Measurements from ENCODE around the gene RAB31.
"Not testable (repeated sequence)": the region's sequence is repeated elsewhere in the genome, so short reads cannot be mapped to it uniquely, and the experiment has no call there.

Gene RAB31

DNA sequence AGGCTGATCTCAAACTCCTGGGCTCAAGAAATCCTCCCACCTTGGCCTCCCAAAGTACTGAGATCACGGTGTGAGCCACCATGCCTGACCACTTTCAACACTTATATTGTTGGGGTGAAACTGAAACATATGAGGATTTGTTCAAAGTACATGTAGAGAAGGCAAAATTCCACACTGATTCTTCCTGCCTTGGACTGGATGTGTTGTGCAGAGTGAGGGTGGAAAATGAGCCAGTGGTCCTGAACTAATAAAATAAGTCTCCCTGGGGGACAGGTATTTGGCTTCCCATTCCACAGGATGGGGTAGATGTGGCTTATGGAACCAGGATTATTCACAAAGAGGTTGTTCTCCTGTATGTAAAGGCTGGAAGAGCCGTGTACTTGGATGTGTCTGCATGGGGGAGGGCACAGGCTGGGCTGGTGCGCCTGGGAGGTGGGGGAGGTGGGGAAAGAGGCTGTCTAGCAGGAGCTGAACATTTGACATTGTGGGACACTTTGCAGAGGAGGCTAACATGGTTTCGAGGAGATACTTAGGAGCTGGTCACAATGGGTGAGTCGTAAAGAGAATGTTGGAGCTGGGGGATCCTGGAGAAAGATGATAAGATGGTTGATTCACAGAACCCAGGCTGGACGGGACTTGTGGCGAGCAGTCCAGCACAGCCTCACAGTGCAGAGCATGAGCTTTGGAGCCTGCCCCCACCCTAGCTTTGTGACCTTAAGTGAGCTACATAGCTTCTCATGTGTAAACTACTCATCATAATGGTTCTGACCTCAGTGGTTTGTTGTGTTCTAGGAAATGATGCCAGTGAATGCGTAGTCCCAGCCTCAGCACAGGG lies 177.3 kb downstream of the RAB31 start, which contains the start of gene TXNDC2:
TSS of gene TXNDC2 (plus strand) at position 804 of the 835 bp plus-strand sequence. CDS start 708 bp downstream, outside the sequence.
- no peak for DNase-seq (ENCODE audit: low read depth in 2 of 2)

DNA sequence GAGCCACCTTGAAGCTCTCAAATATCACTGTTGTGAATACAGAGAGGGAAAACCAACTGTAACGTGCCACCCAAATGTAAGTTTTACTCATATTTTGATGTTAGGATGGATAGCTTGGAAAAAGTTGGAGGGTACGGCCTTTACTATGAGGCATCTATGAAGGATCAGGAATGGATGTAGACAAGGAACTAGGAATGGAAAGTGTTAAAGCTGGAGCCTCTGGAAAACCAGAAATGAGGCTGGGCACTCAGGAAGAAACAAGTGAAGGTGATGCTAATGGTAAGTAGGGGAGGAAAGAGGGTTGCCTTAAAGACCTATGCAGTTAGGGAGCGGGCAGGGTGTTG lies 177.9 kb downstream of the RAB31 start:
- no peak for DNase-seq (ENCODE audit: low read depth in 2 of 2)

DNA sequence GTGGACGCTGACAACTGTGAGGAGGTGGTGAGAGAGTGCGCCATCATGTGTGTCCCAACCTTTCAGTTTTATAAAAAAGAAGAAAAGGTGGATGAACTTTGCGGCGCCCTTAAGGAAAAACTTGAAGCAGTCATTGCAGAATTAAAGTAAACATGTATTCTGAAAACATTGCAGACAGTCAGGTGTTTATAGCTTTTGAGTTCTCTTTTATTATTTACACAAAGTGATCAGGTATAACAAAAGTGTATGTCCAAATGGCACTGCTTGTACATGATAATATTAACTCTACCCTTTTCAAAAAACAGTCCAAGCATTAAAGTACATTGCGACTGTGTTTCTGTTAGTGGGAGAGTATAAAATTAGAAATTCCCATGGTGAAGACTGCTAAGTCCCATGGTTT lies 179.9 kb downstream of the RAB31 start:
- no peak for DNase-seq (ENCODE audit: low read depth in 2 of 2)

DNA sequence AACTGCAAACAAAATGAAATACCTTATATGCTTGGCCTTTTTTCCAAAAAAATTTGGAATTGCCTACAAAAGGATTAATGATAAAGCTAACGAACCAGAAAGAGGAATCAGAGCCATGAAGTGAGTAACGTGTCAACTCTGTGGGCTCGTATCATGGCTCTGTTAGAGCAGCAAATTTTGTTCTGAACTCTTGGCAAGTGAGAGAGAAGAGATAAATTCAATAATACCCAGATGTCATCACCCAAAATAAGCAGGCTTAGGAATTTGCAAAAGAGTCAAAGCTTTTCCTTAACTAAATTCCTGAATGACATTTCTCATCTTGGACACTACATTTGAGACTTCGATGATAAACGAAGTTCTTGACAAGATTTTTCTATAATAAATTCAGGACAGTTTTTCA lies 182.1 kb downstream of the RAB31 start:
- DNase-seq (ENCODE audit: low read depth in 2 of 2) = no peak

DNA sequence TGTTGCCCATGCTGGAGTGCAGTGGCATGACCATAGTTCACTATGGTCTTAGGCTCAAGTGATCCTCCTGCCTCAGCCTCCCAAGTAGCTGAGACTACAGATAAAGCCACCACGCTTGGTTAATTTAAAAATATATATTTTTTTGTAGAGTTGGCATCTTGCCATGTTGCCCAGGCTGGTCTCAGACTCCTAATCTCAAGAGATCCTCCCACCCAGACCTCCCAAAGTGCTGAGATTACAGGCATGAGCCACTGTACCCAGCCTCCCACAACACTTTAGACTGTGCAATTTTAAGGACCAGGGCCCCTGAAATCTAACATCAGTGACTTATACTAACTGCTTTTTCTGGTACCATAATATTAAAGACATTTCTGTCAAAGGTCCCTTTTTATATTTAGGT lies 182.9 kb downstream of the RAB31 start:
- no peak for DNase-seq (ENCODE audit: low read depth in 2 of 2)

DNA sequence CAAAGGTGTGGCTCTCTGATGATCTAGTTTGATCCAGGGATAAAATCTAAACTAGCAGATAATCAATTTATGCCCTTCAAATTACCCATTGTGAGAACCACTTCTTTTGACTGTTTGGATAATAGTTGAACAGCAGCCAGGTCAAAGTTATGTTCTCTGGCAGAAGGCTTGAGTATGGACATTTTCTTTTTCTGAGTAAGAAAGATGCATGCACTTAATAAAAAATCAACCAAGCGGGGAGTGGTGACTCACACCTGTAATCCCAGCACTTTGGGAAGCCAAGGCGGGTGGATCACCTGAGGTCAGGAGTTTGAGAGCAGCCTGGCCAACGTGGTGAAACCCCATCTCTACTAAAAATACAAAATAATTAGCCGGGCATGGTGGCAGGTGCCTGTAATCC lies 183.4 kb downstream of the RAB31 start:
- not testable (repeated sequence) for DNase-seq (ENCODE audit: low read depth in 2 of 2)

DNA sequence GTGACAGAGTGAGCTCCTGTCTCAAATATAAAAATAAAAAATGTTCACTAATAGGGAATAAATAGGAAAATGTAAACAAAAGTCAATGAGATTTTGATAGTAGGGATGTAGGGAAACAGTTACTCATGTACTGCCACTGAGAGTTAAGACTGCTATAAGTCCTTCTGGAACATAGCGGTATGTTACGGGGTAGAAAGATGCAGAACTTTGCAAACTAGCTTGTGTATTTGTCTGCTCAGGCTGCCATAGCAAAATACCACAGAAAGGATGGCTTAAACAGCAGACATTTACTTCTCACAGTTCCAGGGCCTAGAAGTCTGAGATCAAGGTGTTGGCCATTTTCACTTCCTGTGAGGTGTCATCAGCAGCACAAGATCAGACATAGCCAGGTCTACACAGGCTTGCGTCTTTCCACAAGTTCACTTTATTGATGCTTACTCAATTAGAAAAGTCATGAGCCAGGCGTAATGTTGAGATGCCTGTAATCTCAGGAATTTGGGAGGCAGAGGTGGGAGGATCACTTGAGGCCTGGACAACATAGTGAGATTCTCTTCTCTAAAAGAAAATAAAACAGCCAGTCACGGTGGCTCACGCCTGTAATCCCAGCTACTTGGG lies 186.5 kb downstream of the RAB31 start:
- no peak for DNase-seq (ENCODE audit: low read depth in 2 of 2)

DNA sequence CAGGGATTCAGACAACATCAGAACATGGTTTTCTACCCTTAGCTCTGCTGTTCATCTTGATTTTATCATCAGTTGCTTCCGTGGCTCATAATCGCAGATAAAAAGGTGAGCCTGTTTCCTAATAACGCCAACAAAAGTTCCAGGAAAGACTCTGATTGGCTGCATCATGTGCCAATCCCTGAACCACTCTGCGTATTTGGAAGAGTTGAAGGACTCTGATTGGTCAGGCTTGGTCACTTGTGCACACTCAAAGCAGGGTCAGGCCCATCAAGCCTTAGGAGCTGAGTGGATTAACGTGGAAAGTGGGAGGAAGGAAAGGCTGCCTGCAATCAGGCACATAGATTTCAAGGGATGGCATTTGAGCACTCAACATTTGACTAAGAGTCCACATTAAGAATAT lies 189.0 kb downstream of the RAB31 start:
- DNase-seq (ENCODE audit: low read depth in 2 of 2) = no peak

DNA sequence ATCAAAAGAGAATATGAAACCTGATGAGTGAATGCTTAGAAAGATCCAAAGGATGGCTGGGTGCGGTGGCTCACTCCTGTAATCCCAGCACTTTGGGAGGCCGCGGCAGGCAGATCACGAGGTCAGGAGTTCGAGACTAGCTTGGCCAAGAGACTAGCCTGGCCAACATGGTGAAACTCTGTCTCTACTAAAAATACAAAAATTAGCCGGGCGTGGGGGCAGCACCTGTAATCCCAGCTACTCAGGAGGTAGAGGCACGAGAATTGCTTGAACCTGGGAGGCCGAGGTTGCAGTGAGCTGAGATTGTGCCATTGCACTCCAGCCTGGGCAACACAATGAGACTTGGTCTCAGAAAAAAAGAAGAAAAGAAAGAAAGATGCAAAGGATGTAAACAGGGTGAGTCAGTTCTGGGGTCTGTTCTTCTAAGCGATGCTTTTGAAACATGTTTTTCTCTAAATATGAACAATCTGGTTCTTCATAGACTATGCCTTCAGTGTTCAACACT lies 189.7 kb downstream of the RAB31 start:
- not testable (repeated sequence) for DNase-seq (ENCODE audit: low read depth in 2 of 2)

DNA sequence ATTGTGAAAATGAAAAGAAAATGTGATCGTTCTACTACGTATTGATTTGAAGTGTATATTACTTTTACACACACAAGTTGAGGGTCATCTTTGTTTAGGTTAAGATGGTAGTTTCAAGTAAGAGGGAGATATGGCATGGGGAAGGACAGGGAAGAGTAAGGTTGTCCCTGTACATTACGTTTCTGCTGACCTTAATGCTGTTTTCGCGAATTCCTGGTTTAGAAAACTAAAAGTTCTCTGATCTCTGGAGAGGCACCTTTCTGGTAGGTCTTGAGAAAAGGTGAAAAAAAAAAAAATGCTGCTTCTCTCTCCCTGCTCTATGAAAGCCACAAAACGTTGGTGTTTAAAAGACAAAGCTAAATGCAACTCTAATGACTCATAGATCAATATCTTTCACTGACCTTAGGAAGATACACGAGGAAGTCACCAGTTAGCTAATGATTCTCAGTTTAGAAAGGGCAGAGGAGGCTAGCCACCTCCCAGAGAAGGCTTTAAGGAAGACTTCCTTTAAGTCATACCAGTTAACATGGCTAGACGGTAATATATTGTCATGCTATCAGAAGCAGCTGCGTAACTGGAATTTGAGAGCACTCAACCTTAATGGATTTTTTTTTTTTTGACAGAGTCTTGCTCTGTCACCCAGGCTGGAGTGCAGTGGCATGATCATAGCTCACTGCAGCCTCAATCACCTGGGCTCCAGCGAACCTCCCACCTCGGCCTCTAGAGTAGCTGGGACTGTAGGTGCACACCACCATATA lies 190.9 kb downstream of the RAB31 start:
- DNase-seq (ENCODE audit: low read depth in 2 of 2) = no peak

DNA sequence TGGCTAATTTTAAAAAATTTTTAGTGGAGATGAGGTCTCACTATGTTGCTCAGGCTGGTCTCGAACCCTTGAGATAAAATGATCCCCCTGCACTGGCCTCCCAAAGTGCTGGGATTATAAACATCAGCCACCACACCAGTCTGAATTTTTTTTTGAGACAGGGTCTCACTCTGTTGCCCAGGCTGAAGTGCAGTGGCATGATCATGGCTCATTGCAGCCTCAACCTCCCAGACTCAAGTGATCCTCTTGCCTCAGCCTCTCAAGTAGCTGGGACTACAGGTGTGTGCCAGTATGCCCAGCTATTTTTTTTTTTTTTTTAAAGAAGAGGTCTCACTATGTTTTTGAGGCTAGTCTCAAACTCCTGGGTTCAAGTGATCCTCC lies 191.4 kb downstream of the RAB31 start:
- DNase-seq (ENCODE audit: low read depth in 2 of 2) = not testable (repeated sequence)

DNA sequence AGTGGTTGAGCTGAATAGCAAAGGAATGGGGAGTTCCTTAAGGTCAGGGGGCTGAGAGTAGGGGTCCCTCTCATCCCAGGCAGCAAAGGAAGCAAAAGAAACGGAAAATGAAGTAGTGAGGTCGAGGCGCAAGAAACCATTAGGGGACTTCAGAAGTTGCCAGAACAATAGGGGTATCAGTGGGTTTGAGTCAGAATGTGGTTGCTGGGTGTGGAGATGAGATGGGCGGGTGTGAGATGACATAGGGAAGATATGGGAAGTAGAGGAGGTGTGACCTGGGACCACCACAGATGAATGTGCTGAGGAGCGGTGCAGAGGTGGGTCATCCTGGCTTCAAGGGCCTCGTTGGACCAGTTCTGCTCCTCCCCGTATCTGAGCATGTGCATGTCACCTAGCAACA lies 192.6 kb downstream of the RAB31 start:
- DNase-seq (ENCODE audit: low read depth in 2 of 2) = no peak

DNA sequence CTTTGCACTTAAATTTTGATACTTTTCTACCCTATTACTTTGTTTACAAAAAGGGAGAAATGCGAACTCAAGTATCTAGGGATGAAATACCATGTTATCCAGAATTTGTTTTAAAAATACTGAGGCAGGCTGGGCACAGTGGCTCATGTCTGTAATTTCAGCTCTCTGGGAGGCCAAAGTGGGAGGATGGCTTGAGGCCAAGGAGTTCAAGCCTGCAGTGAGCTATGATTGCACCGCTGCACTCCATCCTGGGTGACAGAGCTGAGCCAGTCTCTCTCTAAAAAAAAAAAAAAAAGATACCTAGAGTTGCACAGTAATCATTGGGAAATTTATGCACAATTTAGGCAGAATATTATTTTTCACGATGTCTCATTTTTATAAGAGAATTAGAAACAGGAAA lies 193.3 kb downstream of the RAB31 start:
- no peak for DNase-seq (ENCODE audit: low read depth in 2 of 2)

DNA sequence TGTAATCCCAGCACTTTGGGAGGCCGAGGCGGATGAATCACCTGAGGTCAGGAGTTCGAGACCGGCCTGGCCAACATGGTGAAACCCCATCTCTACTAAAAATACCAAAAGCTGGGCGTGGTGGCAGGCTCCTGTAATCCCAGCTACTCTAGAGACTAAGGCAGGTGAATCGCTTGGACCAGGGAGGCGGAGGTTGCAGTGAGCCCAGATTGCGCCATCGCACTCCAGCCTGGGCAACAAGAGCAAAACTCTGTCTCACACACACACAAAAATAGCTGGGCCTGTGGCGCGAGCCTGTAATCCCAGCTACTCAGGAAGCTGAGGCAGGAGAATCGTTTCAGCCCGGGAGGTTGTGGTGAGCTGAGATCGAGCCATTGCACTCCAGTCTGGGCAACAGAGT lies 194.2 kb downstream of the RAB31 start:
- not testable (repeated sequence) for DNase-seq (ENCODE audit: low read depth in 2 of 2)

DNA sequence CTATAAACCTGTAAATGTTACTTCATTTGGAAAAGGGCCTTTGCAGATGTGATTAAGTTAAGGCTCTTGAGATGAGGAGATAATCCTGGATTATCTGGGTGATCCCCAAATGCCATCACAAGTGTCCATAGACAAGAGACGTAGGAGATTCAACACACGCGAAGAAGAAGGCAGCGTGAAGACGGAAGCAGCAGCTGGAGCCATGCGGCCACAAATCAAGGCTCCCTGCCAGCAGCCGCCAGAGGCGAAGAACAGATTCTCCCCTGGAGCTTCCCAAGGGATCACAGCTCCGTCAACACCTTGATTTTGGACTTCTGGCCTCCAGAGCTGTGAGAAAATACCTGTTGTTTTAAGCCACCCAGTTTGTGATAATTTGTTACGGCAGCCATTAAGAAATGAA lies 194.7 kb downstream of the RAB31 start:
- DNase-seq (ENCODE audit: low read depth in 2 of 2) = no peak

DNA sequence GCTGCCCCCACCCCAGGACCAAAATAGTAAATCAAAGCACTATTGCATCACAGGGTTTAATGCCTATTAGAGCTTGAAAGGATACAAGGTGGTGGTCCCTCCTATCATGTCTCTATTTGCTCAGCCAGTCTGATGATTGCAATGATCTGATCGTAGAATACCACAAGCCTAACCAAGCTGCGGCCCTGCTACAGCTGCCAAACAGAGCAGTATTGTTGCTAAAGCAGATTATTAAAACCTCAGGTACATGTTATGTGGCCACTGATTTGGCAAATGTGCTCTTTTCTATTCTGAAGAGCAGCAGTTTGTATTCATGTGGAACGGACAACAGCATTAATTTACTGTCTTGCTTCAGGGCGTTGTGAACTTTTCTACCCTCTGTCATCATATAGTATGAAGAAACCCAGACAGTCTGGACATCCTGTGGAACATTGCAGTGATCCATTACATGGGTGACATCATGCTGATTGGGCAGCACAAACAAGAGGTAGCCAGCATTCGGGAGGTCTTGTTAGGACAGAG lies 197.4 kb downstream of the RAB31 start:
- no peak for DNase-seq (ENCODE audit: low read depth in 2 of 2)

DNA sequence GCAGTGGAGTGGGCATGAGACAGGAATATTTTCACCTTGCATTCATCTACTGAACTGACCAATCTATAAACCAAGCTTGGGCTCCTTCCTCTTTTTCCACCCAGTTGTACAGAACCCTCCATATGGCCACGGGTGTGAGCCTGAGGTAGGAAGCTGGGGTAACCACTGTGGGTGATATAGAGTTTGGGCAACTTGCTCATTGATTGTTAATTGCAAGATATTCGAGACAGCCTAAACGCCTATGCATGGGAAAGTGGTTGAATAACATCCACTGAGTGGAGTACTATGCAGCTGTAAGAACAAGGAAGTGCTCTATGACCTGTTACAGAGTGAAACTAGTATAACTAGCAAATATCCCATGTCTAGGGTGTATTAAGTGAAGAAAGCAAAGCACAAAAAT lies 198.4 kb downstream of the RAB31 start:
- no peak for DNase-seq (ENCODE audit: low read depth in 2 of 2)

DNA sequence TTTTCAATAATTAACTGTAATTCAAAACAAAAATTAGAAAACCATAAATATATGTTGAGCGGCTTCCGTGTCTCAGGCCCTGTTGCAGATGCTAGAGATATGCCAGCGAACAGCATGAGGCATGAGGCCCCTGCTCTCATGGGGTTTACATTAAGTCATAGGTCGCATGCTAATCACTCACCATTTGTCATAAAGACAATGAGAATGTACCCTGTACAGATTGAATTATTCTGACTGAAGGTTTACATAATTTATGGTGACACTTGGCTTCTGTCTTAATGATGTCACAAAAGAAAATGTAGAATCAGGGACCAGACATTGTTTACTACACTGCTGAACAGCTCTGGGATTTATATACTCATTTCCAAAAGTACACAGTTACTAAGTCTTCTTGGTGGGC lies 199.8 kb downstream of the RAB31 start:
- no peak for DNase-seq (ENCODE audit: low read depth in 2 of 2)

DNA sequence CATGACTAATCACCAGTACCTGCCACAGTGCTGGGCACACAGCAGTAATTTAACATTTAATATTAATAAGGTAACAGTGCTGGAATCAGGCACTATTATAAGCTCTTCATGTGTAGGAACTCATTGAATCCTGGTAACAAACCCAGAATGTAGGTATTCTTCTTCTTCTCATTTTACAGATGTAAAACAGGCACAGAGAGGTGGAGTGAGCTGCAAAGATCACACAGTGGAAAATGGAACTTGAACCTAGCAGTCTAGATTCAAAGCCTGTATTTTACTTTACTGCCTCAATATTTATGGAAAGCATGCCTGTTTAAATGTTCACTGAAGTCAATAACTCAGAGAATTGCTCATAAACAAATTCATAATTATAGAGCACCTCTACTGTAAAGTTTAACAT lies 202.0 kb downstream of the RAB31 start:
- no peak for DNase-seq (ENCODE audit: low read depth in 2 of 2)

DNA sequence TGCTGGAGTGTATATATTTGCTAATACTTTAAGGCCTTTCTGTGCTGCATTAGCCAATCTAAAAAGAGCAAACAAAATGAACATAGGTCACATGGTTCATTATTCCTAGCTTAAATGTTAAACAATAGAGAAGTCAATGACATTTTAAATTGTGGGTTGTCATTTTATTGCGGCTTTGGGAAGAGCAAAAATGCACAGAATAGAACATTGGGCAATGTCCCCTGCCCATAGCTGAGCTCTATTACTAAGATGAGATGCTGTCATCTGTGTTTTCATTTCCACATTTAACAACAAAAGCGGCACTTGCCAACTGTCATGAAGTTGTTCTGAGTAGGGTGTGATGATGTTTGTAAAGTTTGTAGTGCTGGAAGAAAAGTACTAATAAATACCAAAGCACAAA lies 202.6 kb downstream of the RAB31 start:
- no peak for DNase-seq (ENCODE audit: low read depth in 2 of 2)

DNA sequence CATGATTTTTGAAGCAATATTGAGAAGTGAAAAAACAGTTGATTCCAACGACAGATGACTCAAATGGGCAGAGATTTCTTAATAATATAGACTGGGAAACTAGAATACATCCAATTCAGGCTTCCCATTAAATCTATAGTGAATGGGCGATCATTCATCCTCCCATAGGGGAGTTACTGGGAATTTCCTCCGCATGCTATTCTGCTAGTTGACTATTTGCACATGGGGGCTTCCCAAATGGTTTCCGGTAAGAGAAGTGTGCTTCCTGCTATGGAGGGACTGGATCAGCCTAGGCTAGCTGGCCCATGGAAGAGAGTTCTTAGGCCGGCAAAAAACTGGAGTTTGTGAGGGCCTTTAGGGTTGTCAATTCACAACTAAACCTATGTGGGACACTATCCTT lies 203.1 kb downstream of the RAB31 start:
- no peak for DNase-seq (ENCODE audit: low read depth in 2 of 2)
